GM21367 (cell line): ENCODE data around the gene KAZN.

Source experiments
- ATAC-seq: cut with Tn5 transposase; IDR thresholded peaks from one replicate; pipeline ENCODE4 v1.9.1; 2021; ENCODE audit not compliant: unreplicated experiment

The KAZN gene

GRCh38 chr1:14812189-14812588, 213.7 kb downstream of the KAZN start:
- ATAC-seq: no peak

- no peak for ATAC-seq
Measured at GRCh38 chr1:14815175-14815877, 216.8 kb downstream of the KAZN start.

GRCh38 chr1:14817223-14818170, 219.0 kb downstream of the KAZN start:
- ATAC-seq: no peak

DNA sequence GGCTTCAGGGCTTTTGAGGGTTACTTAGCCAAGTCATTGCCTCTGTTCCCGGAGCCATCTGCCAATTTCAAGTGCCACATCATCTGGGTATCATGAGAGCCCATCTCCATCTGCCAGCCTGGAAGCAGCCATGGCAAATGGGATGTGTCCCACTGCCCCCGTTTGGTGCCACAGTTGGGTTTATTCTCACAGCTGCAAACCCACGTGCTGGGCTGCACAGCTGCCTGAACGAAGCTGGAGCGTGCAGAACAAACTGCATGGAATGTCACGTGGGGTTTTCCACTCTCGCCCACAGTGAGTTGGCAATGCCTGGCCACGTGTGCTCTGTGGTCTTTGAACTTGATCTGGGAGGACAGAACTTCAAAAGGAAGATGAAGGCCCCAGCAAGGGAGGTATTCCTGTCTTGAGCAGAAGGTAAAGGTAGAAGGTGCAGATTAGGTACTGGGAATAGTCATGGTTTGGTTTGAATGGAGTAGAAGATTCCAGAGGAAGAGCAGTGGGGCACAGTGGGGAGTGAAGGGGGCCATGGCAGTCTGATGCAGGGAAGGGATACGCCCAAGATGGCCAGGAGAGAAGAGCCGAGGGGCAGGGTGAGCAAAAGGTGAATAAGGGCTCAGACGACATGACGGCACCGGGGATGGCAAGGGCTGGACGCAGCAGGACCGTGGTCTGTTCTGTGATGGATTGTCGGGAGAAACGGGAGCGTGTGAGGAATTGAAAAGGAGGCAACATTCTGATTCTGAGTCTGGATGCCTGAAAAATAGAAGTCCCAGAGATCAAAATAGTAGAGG, 222.0 kb downstream of the KAZN start:
- no peak for ATAC-seq

DNA sequence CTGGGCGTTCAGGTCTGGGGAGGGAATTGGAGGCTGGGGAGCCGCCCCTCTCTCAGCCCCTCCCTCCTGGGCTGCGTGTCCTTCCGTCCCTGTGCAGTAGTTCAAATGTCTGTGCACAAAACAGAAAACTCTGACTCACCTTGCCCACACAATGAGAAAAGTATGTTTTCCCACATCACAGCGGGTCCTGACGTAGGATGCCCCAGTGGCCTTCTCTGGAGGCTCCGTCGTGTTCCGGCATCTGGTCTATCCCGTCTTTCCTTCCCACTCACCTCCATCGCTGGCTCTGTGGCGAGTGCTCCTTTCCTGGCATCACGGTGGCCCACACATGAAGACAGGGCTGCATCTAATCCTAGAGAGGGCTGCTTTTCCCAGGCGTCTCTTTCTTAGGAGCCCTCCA, 224.0 kb downstream of the KAZN start:
- no peak for ATAC-seq

DNA sequence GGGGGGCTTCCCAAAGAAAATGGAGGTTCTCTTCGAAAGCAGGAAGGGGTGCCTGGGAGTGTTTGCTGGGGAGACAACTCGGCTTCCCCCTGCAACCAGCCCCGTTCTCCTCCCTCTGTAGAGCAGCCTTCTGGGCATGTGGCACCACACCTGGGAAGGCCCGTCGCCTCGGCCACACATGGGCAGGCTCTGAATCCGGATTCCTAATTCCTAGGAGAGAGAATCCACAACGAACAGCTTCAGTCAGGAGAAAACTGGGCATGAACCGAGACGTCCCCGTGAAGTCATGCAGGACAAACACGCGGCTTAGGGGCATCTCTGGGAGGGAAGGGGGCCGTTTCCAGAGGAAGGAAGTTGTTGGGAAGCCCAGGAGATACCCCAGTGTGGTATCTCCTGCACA, 224.5 kb downstream of the KAZN start:
- ATAC-seq: no peak

DNA sequence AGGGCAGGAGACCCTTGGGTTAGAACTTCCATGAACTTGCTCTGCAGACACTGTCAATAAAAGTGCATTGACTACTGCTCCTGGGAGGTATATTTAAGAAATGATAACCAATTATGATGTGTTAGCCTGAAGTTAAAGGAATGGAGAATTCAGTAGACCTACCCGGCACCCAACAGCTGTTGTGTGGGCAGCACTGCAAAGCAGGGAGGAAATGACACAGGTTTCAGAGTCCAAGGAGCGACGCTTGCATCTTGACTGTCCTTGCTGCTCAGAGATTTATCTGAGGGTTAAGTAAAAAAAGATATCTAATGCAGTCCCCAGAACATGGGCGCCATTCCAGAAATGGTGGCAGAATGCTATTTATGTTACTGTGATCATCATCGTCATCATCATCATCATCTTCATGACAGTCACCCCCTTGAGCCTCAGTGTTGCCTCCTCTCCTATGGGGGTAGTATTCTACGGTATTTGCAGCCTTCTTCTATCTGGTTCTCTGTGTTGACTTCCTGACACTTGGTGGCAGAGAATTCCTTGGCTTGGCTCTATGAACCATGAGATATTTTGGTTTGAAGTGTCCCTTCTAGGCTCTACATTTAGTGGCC, 225.9 kb downstream of the KAZN start:
- no peak for ATAC-seq

GRCh38 chr1:14825396-14825795, 226.9 kb downstream of the KAZN start:
- ATAC-seq: no peak

GRCh38 chr1:14826172-14826636, 227.7 kb downstream of the KAZN start:
- ATAC-seq: no peak

- no peak for ATAC-seq
Measured at GRCh38 chr1:14826731-14827326, 228.3 kb downstream of the KAZN start.

DNA sequence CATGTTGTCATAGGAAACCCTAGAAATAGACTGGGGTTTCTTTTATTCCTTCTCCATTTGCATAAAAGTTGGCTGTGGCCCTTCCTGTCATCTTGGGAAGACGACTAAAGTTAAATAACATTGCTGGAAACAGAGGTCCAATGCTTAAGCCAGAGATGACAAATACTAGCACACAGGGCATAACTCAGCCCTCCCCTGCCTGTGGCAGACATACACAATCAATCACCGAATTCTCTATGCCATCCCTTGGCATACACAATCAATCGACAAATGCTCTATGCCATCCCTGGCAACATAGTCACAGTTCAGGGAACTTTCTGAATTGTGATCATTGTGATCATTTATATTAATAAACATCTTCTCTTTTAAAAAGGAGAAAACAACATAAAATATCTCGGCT, 229.4 kb downstream of the KAZN start:
- no peak for ATAC-seq

GRCh38 chr1:14828665-14829064, 230.2 kb downstream of the KAZN start:
- ATAC-seq: no peak

- ATAC-seq: no peak
Measured at GRCh38 chr1:14835725-14836124, 237.2 kb downstream of the KAZN start.

DNA sequence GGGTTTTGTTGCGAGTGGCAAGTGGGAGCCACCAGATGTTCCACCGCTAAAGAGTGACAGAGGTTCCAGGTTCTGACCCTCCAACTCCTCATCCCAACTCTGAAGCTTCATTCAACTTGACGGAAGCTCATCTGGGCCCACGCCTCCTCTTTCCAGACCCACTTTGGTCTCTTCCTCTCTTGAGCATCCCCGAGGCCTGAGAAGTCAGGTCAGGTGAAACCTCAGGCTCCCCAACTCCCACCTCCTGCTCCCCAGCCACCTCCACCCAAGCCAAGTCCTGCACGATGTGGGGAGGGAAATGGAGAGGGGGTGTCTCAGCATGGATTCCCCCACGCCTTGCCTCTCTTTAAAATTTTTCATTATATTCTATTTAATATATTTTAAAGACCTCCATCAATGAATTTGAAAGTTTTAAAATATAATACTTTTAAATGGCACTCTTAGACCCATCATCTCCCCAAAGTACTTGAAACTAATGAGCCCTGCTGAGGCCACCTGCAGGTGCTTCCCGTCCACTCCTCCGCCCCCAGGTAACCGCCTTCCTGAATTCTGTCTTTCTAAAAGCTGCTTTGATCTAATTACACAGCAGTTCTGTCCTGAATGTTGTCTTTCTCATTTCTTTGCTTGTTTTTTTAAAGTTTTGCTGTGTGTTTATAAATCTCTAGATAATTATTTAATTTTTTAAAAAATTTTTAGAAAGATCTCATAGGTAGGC, 238.1 kb downstream of the KAZN start:
- no peak for ATAC-seq

GRCh38 chr1:14840374-14840773, 241.9 kb downstream of the KAZN start:
- no peak for ATAC-seq

- ATAC-seq: no peak
Measured at GRCh38 chr1:14841456-14841855, 243.0 kb downstream of the KAZN start.

GRCh38 chr1:14841951-14842350, 243.5 kb downstream of the KAZN start:
- no peak for ATAC-seq

- no peak for ATAC-seq
Measured at GRCh38 chr1:14842361-14842760, 243.9 kb downstream of the KAZN start.

- ATAC-seq: no peak
Measured at GRCh38 chr1:14842891-14843290, 244.4 kb downstream of the KAZN start.

DNA sequence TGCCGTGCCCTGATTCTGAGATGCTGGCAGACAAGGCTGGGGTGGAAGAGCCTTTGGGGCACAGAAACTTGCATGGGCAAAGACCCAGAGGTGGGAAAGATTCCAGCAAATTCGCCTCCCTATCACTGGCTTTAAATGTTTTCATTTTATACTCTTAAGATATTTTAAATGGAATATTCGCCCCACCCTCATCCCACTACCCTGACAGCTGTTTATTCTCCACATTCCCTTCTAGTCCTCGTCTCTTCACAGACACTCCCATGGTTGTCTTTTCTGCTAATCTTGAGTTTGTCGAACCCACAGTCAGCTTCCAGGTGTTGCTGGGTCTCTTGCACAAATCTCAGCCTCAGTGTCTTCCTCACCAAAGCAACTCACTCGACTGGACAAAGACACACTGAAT, 245.0 kb downstream of the KAZN start:
- no peak for ATAC-seq
